Measurements from ENCODE around the gene SERTAD2.

SERTAD2 gene

GRCh38 chr2:64609942-64610281, 43.8 kb downstream of the SERTAD2 start:
- no peak for DNase-seq (ENCODE audit: low read depth in 2 of 3, low spot score in 2 of 3)

- DNase-seq (ENCODE audit: low read depth in 2 of 3, low spot score in 2 of 3), result peak; percentile 37 to 51 (median 49)
Measured at GRCh38 chr2:64609227-64609941, 44.3 kb downstream of the SERTAD2 start.

GRCh38 chr2:64608867-64609226, 44.9 kb downstream of the SERTAD2 start:
- DNase-seq (ENCODE audit: low read depth in 2 of 3, low spot score in 2 of 3), result peak in 2 of 3 experiments; percentile 13 to 30

- DNase-seq (ENCODE audit: low read depth in 2 of 3, low spot score in 2 of 3), result no peak
Measured at GRCh38 chr2:64607381-64608304, 46.1 kb downstream of the SERTAD2 start.

GRCh38 chr2:64606479-64607363, 47.0 kb downstream of the SERTAD2 start:
- peak; percentile 57 to 70 (median 58) for DNase-seq (ENCODE audit: low read depth in 2 of 3, low spot score in 2 of 3)

- DNase-seq (ENCODE audit: low read depth in 2 of 3, low spot score in 2 of 3), result no peak
Measured at GRCh38 chr2:64605991-64606478, 47.7 kb downstream of the SERTAD2 start.

GRCh38 chr2:64605026-64605471, 48.7 kb downstream of the SERTAD2 start:
- no peak for DNase-seq (ENCODE audit: low read depth in 2 of 3, low spot score in 2 of 3)

GRCh38 chr2:64604155-64604554, 49.6 kb downstream of the SERTAD2 start:
- DNase-seq (ENCODE audit: low read depth in 2 of 3, low spot score in 2 of 3), result no peak

GRCh38 chr2:64602436-64602835, 51.3 kb downstream of the SERTAD2 start:
- no peak for DNase-seq (ENCODE audit: low read depth in 2 of 3, low spot score in 2 of 3)

- DNase-seq (ENCODE audit: low read depth in 2 of 3, low spot score in 2 of 3), result no peak
Measured at GRCh38 chr2:64601785-64602391, 51.8 kb downstream of the SERTAD2 start.

- no peak for DNase-seq (ENCODE audit: low read depth in 2 of 3, low spot score in 2 of 3)
Measured at GRCh38 chr2:64601034-64601754, 52.5 kb downstream of the SERTAD2 start.

GRCh38 chr2:64599469-64599868, 54.2 kb downstream of the SERTAD2 start:
- no peak for DNase-seq (ENCODE audit: low read depth in 2 of 3, low spot score in 2 of 3)

GRCh38 chr2:64598226-64598625, 55.5 kb downstream of the SERTAD2 start:
- no peak for DNase-seq (ENCODE audit: low read depth in 2 of 3, low spot score in 2 of 3)

GRCh38 chr2:64595397-64596176, 58.1 kb downstream of the SERTAD2 start:
- DNase-seq (ENCODE audit: low read depth in 2 of 3, low spot score in 2 of 3), result no peak

GRCh38 chr2:64594226-64594989, 59.3 kb downstream of the SERTAD2 start:
- DNase-seq (ENCODE audit: low read depth in 2 of 3, low spot score in 2 of 3), result no peak

GRCh38 chr2:64593035-64593655, 60.6 kb downstream of the SERTAD2 start:
- no peak for DNase-seq (ENCODE audit: low read depth in 2 of 3, low spot score in 2 of 3)

GRCh38 chr2:64591188-64591587, 62.5 kb downstream of the SERTAD2 start:
- DNase-seq (ENCODE audit: low read depth in 2 of 3, low spot score in 2 of 3), result no peak

GRCh38 chr2:64587561-64587960, 66.2 kb downstream of the SERTAD2 start:
- no peak for DNase-seq (ENCODE audit: low read depth in 2 of 3, low spot score in 2 of 3)
